Measurements from ENCODE around the gene ACP7.

- TF ChIP-seq TAF1 (IDR thresholded peaks at IDR 0.05; ENCODE audit: borderline replicate concordance, insufficient read depth, low read length) (no peak), POLR2AphosphoS5 (IDR thresholded peaks at IDR 0.05; ENCODE audit: low read depth, low read length) (no peak), REST (IDR thresholded peaks at IDR 0.05; ENCODE audit: insufficient read depth in 1 of 2, low read depth in 2 of 2, low read length in 2 of 2) (no peak), SIN3A (IDR thresholded peaks at IDR 0.05; ENCODE audit: borderline replicate concordance, insufficient read depth, low read length) (no peak), FOXP2 (optimal IDR thresholded peaks at IDR 0.05; ENCODE audit: borderline replicate concordance, extremely low read depth, extremely low read length, insufficient read depth) (no peak)
These were observed 71.0 kb downstream of the ACP7 start for GRCh38 chr19:39155114-39155700.

All from PFSK-1 (cell line).